B cell (primary cell): ENCODE results near the gene SWAP70. TPM values are rescaled to one million over a fixed set of nuclear protein-coding genes. Genes with fewer than 3 reads are reported as not detected.

Source experiments
- ATAC-seq: fragments of 200-7000 bp; cut with Tn5 transposase; one replicate; pipeline ENCODE4 v1.10.0; 2021; ENCODE audit warnings: low read depth, mild to moderate bottlenecking, moderate number of reproducible peaks, moderate library complexity
- CTCF ChIA-PET: fragments of 350-600 bp; sonication (Branson Sonifier 250); formaldehyde crosslinking; loops from one replicate; lab custom pipeline; 2021; ENCODE audit warnings: antibody characterized with exemption, inconsistent platforms; lab: Charles Lee
- POLR2A ChIA-PET: fragments of 350-600 bp; sonication (Branson Sonifier 250); formaldehyde crosslinking; loops from one replicate; lab custom pipeline; 2021; ENCODE audit warnings: antibody characterized with exemption; lab: Charles Lee
- DNase-seq: peaks from one replicate; pipeline ENCODE4 v3.0.0; 2013
- H2AFZ ChIP-seq: 2 replicates; pipeline ENCODE4 v1.6.1; 2012; ENCODE audit warnings: mild to moderate bottlenecking, low read depth, low read length; ENCODE audit not compliant: insufficient read depth, poor library complexity, severe bottlenecking
- H3K27ac ChIP-seq, 2 donors: 1 replicate in 1 of 2; 2 replicates in 1 of 2; pipeline ENCODE4 v1.5.1; 2012 to 2013; ENCODE audit warnings: low read length in 2 of 2, mild to moderate bottlenecking in 2 of 2, moderate library complexity in 1 of 2
- H3K27me3 ChIP-seq, 4 experiments: fragments of 200-600 bp in 1 of 4; sonication (generic) in 1 of 4; replicated peaks in 1 of 4; 1 replicate in 2 of 4; 2 replicates in 2 of 4; pipeline versions ENCODE4 v1.6.1 to v1.7.0; 2013 to 2016; ENCODE audit warnings: low read length in 3 of 4, mild to moderate bottlenecking in 2 of 4, mixed read lengths in 1 of 4, moderate library complexity in 1 of 4; ENCODE audit not compliant: insufficient read depth in 4 of 4, control insufficient read depth in 3 of 4; ENCODE audit errors: control extremely low read depth in 1 of 4
- H3K36me3 ChIP-seq, 2 experiments: replicated peaks in 1 of 2; 1 replicate in 1 of 2; 2 replicates in 1 of 2; pipeline versions ENCODE4 v1.6.1 to v1.7.1; 2013; ENCODE audit warnings: low read length in 1 of 2; ENCODE audit not compliant: insufficient read depth in 2 of 2, control insufficient read depth in 1 of 2; ENCODE audit errors: control extremely low read depth in 1 of 2, extremely low read depth in 1 of 2
- H3K4me1 ChIP-seq, 2 donors: fragments of 200-600 bp in 1 of 2; sonication (generic) in 1 of 2; 1 replicate in 1 of 2; 2 replicates in 1 of 2; pipeline versions ENCODE4 v1.5.1 to v1.6.1; 2013 to 2017; ENCODE audit warnings: low read length in 2 of 2; ENCODE audit not compliant: control insufficient read depth in 2 of 2, insufficient read depth in 2 of 2
- H3K4me2 ChIP-seq: replicated peaks from 2 replicates; pipeline ENCODE3; 2012; ENCODE audit warnings: mild to moderate bottlenecking, low read depth, low read length; ENCODE audit not compliant: poor library complexity, severe bottlenecking
- H3K4me3 ChIP-seq, 5 experiments: fragments of 200-600 bp in 1 of 5; sonication (generic) in 1 of 5; 1 replicate in 3 of 5; 2 replicates in 2 of 5; pipeline versions ENCODE4 v1.5.1 to v1.7.0; 2011 to 2016; ENCODE audit warnings: low read length in 4 of 5, mild to moderate bottlenecking in 4 of 5, low read depth in 2 of 5, control low read depth in 1 of 5, moderate library complexity in 1 of 5; ENCODE audit not compliant: insufficient read depth in 1 of 5; ENCODE audit errors: control extremely low read depth in 1 of 5, extremely low read depth in 1 of 5
- H3K79me2 ChIP-seq: fragments of 200-600 bp; sonication (generic); one replicate; pipeline ENCODE4 v1.6.0; 2016; ENCODE audit warnings: low read length; ENCODE audit not compliant: control insufficient read depth, insufficient read depth
- H3K9ac ChIP-seq: fragments of 200-600 bp; sonication (generic); 2 replicates; pipeline ENCODE4 v1.6.1; 2017; ENCODE audit warnings: mild to moderate bottlenecking, low read length, moderate library complexity
- H3K9me3 ChIP-seq, 3 donors: one replicate each; pipeline versions ENCODE4 v1.6.1 to v1.7.1; 2013; ENCODE audit warnings: low read length in 2 of 3; ENCODE audit not compliant: control insufficient read depth in 2 of 3, insufficient read depth in 1 of 3; ENCODE audit errors: control extremely low read depth in 1 of 3
- H4K20me1 ChIP-seq: 2 replicates; pipeline ENCODE4 v1.6.0; 2012; ENCODE audit warnings: mild to moderate bottlenecking, low read length; ENCODE audit not compliant: insufficient read depth, control insufficient read depth, poor library complexity, severe bottlenecking
- H3K27ac Mint-ChIP-seq: one replicate; pipeline ENCODE4 v1.8.0; 2021; ENCODE audit warnings: mixed read lengths
- H3K27me3 Mint-ChIP-seq: one replicate; pipeline ENCODE4 v1.8.0; 2021; ENCODE audit warnings: mixed read lengths
- H3K4me1 Mint-ChIP-seq: one replicate; pipeline ENCODE4 v1.8.0; 2021; ENCODE audit warnings: mixed read lengths
- H3K4me3 Mint-ChIP-seq: one replicate; pipeline ENCODE4 v1.8.0; 2021; ENCODE audit warnings: mixed read lengths
- H3K9me3 Mint-ChIP-seq: one replicate; pipeline ENCODE4 v1.8.0; 2022; ENCODE audit warnings: mixed read lengths; ENCODE audit not compliant: insufficient read depth
- CTCF ChIP-seq: fragments of 200-600 bp; IDR thresholded peaks from one replicate; pipeline ENCODE4 v1.8.0; 2022; ENCODE audit warnings: antibody characterized with exemption, mild to moderate bottlenecking
- EZH2 ChIP-seq: IDR thresholded peaks from 2 replicates; pipeline ENCODE4 v1.6.1; 2012; ENCODE audit warnings: borderline replicate concordance, low read depth, mild to moderate bottlenecking, moderate library complexity, low read length; ENCODE audit not compliant: insufficient read depth, poor library complexity, severe bottlenecking
- WGBS: methylation state at CpG from one replicate; pipeline ENCODE4 v1.1.5; 2013; ENCODE audit warnings: missing lambda C conversion rate; ENCODE audit not compliant: insufficient coverage; 5-methylcytosine and 5-hydroxymethylcytosine counted together
- intact Hi-C: fragments of 100-400 bp; cut with micrococcal nuclease; formaldehyde crosslinking; loops from one replicate; pipeline ENCODE4 v1.10.0; 2022
- polyA plus RNA-seq: library from polyadenylated mRNA; depleted of rRNA; stranded (reverse); fragments of >200 nt; gene quantifications from 2 replicates; pipeline ENCODE4 v1.2.3, GENCODE V29; 2012
- total RNA-seq, 2 donors: library from RNA; stranded (reverse); fragments of 120-200 nt in 1 of 2; gene quantifications; 1 replicate in 1 of 2; 2 replicates in 1 of 2; pipeline versions ENCODE4 v1.2.3 to v1.2.4, GENCODE V29; 2013 to 2022

Gene SWAP70
- total and polyA plus RNA-seq, 2 donors (not counting 1 experiment from before 2014, with no cell fraction given), result 69.8 to 200 TPM

GRCh38 chr11:9732453-9732852 lies 68.6 kb downstream of the SWAP70 start:
- DNase-seq (no peak), ATAC-seq (no peak)
- peaks cover 3 to 5% (median 4%) of the 10 kb centered on the region in 3 donors for H3K9me3 ChIP-seq
- peaks cover 74 to 75% of the 10 kb centered on the region in 2 donors for H3K4me1 ChIP-seq
- no peaks in the 10 kb centered on the region for H3K27me3 Mint-ChIP-seq
- TF ChIP-seq EZH2, result no peak
- TF ChIP-seq CTCF, result no peak
- peaks cover 82% of the 10 kb centered on the region for H3K4me1 Mint-ChIP-seq
- POLR2A ChIA-PET, result interaction anchor here (0.7 to 2.0 kb wide), 2 partner anchors 12 to 418 kb away, joined by 3 to 9 read pairs; no protein-coding TSS in a partner anchor
- H3K4me3 ChIP-seq, result no peak overlapping the region
- H3K79me2 ChIP-seq, result peaks cover 97% of the 10 kb centered on the region
- H3K9ac ChIP-seq, result no peak overlapping the region
- H3K27ac ChIP-seq, result peak overlapping the region; percentile 25 to 86
- H3K27ac Mint-ChIP-seq, result peak overlapping the region; percentile 88
- intact Hi-C loops, result no loop called here
- 81% methylated on average over 11 of the region's 11 CpGs for WGBS
- H3K9me3 Mint-ChIP-seq, result no peaks in the 10 kb centered on the region
- H3K36me3 ChIP-seq, result peaks cover 6 to 94% of the 10 kb centered on the region in 2 experiments
- H4K20me1 ChIP-seq, result no peaks in the 10 kb centered on the region
- no peak overlapping the region for H3K4me2 ChIP-seq
- CTCF ChIA-PET, result interaction anchor here (0.6 to 11.3 kb wide), 5 partner anchors 13 to 120 kb away, joined by 3 to 111 read pairs (median 3); no protein-coding TSS in a partner anchor
- no peak overlapping the region for H2AFZ ChIP-seq
- no peaks in the 10 kb centered on the region for H3K27me3 ChIP-seq
- H3K4me3 Mint-ChIP-seq, result no peak overlapping the region

GRCh38 chr11:9733212-9733611 lies 69.3 kb downstream of the SWAP70 start:
- intact Hi-C loops, result no loop called here
- ATAC-seq (no peak), DNase-seq (no peak)
- peaks cover 72 to 74% of the 10 kb centered on the region in 2 donors for H3K4me1 ChIP-seq
- Mint-ChIP-seq H3K27ac (peak overlapping the region; percentile 88), H3K27me3 (no peaks in the 10 kb centered on the region), H3K4me3 (peak overlapping the region; percentile 26), H3K9me3 (no peaks in the 10 kb centered on the region), H3K4me1 (peaks cover 83% of the 10 kb centered on the region)
- POLR2A ChIA-PET, result interaction anchor here (2.0 kb wide), 1 partner anchor 13 kb away, joined by 9 read pairs; no protein-coding TSS in a partner anchor
- H3K27ac ChIP-seq, result peak overlapping the region; percentile 25 to 86
- H2AFZ ChIP-seq, result no peak overlapping the region
- CTCF ChIA-PET, result interaction anchor here (0.9 to 11.3 kb wide), 5 partner anchors 10 to 121 kb away, joined by 3 to 111 read pairs (median 5); no protein-coding TSS in a partner anchor
- H3K4me2 ChIP-seq, result no peak overlapping the region
- peaks cover 3 to 5% (median 4%) of the 10 kb centered on the region in 3 donors for H3K9me3 ChIP-seq
- peaks cover 6 to 92% of the 10 kb centered on the region in 2 experiments for H3K36me3 ChIP-seq
- no peak overlapping the region for H3K9ac ChIP-seq
- no peak for TF ChIP-seq CTCF
- TF ChIP-seq EZH2, result no peak
- peaks cover 93% of the 10 kb centered on the region for H3K79me2 ChIP-seq
- WGBS, result 81% methylated on average over 2 of the region's 3 CpGs
- no peaks in the 10 kb centered on the region for H3K27me3 ChIP-seq
- H3K4me3 ChIP-seq, result no peak overlapping the region
- H4K20me1 ChIP-seq, result no peaks in the 10 kb centered on the region
